GM12891 (cell line): Measurements from ENCODE around the gene WDR72.

Source experiments
- PAX5 ChIP-seq: IDR thresholded peaks from 2 replicates; pipeline ENCODE4 v1.6.1; 2011; ENCODE audit warnings: low read length, moderate library complexity, mild to moderate bottlenecking; ENCODE audit not compliant: insufficient read depth, severe bottlenecking
- POLR2A ChIP-seq: IDR thresholded peaks from 2 replicates; pipeline ENCODE4 v1.6.1; 2011; ENCODE audit warnings: low read depth, low read length, control low read depth
- POLR2AphosphoS5 ChIP-seq: IDR thresholded peaks from 2 replicates; pipeline ENCODE4 v1.6.1; 2011; ENCODE audit warnings: low read depth, low read length, control low read depth
- POU2F2 ChIP-seq: IDR thresholded peaks from 2 replicates; pipeline ENCODE4 v1.6.1; 2011; ENCODE audit warnings: low read depth, mild to moderate bottlenecking, control low read depth, low read length, moderate library complexity
- SPI1 ChIP-seq: IDR thresholded peaks from 2 replicates; pipeline ENCODE4 v1.6.1; 2011; ENCODE audit warnings: low read depth, low read length, control low read depth
- TAF1 ChIP-seq: IDR thresholded peaks from 2 replicates; pipeline ENCODE4 v1.6.1; 2011; ENCODE audit warnings: low read depth, low read length, control low read depth

DNA sequence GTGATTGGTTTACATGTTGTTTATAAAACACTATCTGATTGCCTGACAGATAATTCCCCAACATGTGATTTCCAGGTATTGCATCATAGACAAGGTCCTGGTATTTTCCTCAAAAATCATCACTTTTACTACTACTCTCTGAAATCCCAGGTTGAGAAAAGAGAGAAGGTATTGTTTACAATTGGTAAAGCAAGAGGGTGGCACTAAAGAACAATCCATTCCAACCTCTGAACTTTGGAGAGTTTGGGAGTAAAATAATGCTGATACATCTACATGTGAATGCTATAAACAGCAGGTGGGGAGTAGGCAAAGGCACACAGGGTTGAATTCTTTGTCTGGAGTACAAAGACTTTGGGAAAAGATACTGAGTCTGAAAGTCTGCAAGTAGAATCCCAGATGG, 134.2 kb downstream of the WDR72 start:
- TF ChIP-seq POLR2AphosphoS5 (no peak), POLR2A (no peak), TAF1 (no peak), POU2F2 (no peak), SPI1 (no peak), PAX5 (no peak)
